HepG2 (cell line): ENCODE measurements around the gene EHD4. TPM values are rescaled to one million over a fixed set of nuclear protein-coding genes. Genes with fewer than 3 reads are reported as not detected.

Experiments
- ATAC-seq: fragments of 200-7000 bp; cut with Tn5 transposase; 3 replicates; pipeline ENCODE4 v1.9.1; 2020; ENCODE audit warnings: mild to moderate bottlenecking, moderate library complexity
- BruUV-seq: library from RNA; stranded (reverse); fragments of 400-500 nt; replicated peaks from 2 replicates; lab custom pipeline; 2021; lab: Mats Ljungman, UMichigan
- CTCF ChIA-PET: fragments of 300-600 bp; formaldehyde crosslinking; extraction: SDS; loops from one replicate; lab custom pipeline; 2021; ENCODE audit warnings: low total read pairs, inconsistent platforms, low intra/inter-chr PET ratio; lab: Yijun Ruan, JAX
- POLR2A ChIA-PET: fragments of 350-600 bp; sonication (Branson Sonifier 250); formaldehyde crosslinking; loops from one replicate; lab custom pipeline; 2020; ENCODE audit warnings: antibody characterized with exemption, inconsistent platforms; lab: Yijun Ruan, JAX
- DNase-seq: peaks from one replicate; pipeline ENCODE4 v3.0.0-alpha.2; 2015; ENCODE audit warnings: low spot score
- FAIRE-seq: peaks from 3 replicates; lab custom pipeline; 2011; peaks lifted over from hg19 to GRCh38; lab: Jason Lieb, UNC
- H2AFZ ChIP-seq: one replicate; pipeline ENCODE4 v1.6.1; 2011; ENCODE audit warnings: low read length, inconsistent platforms
- H3K27ac ChIP-seq: fragments of 300-600 bp; 3 replicates; pipeline ENCODE4 v1.8.0; 2011; ENCODE audit warnings: mixed run types, mild to moderate bottlenecking, mixed read lengths, low read length, inconsistent platforms; ENCODE audit not compliant: insufficient read depth; ENCODE audit errors: extremely low read length
- H3K27me3 ChIP-seq, 2 experiments: fragments of 200-600 bp in 1 of 2; 2 replicates in 1 of 2; 3 replicates in 1 of 2; pipeline versions ENCODE4 v1.6.0 to v1.8.0; 2011; ENCODE audit warnings: low read length in 2 of 2, mild to moderate bottlenecking in 2 of 2, moderate library complexity in 2 of 2, inconsistent platforms in 1 of 2; ENCODE audit not compliant: insufficient read depth in 2 of 2, control insufficient read depth in 1 of 2
- H3K36me3 ChIP-seq, 2 experiments: fragments of 200-600 bp in 1 of 2; replicated peaks in 1 of 2; 2 replicates in 1 of 2; 3 replicates in 1 of 2; pipeline versions ENCODE4 v1.5.1 to v1.8.0; 2011; ENCODE audit warnings: low read length in 2 of 2, inconsistent platforms in 1 of 2; ENCODE audit not compliant: insufficient read depth in 2 of 2, control insufficient read depth in 1 of 2
- H3K4me1 ChIP-seq: 2 replicates; pipeline ENCODE4 v1.5.1; 2012; ENCODE audit warnings: low read length, inconsistent platforms; ENCODE audit not compliant: insufficient read depth
- H3K4me2 ChIP-seq: 2 replicates; pipeline ENCODE4 v1.6.0; 2011; ENCODE audit warnings: low read depth, low read length, inconsistent platforms
- H3K4me3 ChIP-seq, 3 experiments: fragments of 200-600 bp in 1 of 3; sonication (generic), shearing (Covaris generic) in 1 of 3; replicated peaks in 1 of 3; 2 replicates each; pipeline ENCODE4 v1.5.1; 2011 to 2016; ENCODE audit warnings: low read length in 3 of 3, inconsistent platforms in 2 of 3, low read depth in 2 of 3, mild to moderate bottlenecking in 2 of 3, control low read depth in 1 of 3, mixed read lengths in 1 of 3; ENCODE audit not compliant: insufficient read depth in 1 of 3
- H3K79me2 ChIP-seq: one replicate; pipeline ENCODE4 v1.6.1; 2011; ENCODE audit warnings: low read length, inconsistent platforms; ENCODE audit not compliant: insufficient read depth
- H3K9ac ChIP-seq: 2 replicates; pipeline ENCODE4 v1.6.0; 2011; ENCODE audit warnings: mild to moderate bottlenecking, low read depth, low read length, inconsistent platforms; ENCODE audit not compliant: insufficient read depth
- H3K9me3 ChIP-seq: 2 replicates; pipeline ENCODE4 v1.5.1; 2012; ENCODE audit warnings: mild to moderate bottlenecking, low read length
- H4K20me1 ChIP-seq: 2 replicates; pipeline ENCODE4 v1.6.0; 2011; ENCODE audit warnings: inconsistent platforms, mild to moderate bottlenecking, low read length, moderate library complexity; ENCODE audit not compliant: insufficient read depth
- DMTF1 ChIP-seq: sonication (generic); formaldehyde crosslinking; IDR thresholded peaks from 2 replicates; pipeline ENCODE4 v1.4.0; 2020; ENCODE audit warnings: mild to moderate bottlenecking, missing genetic modification reagents
- HDAC6 ChIP-seq: fragments of 200-600 bp; sonication (generic); IDR thresholded peaks from 2 replicates; pipeline ENCODE4 v1.7.0; 2017; ENCODE audit warnings: mild to moderate bottlenecking, antibody characterized with exemption, low read length, low read depth
- MAFF ChIP-seq: IDR thresholded peaks from 2 replicates; pipeline ENCODE4 v1.6.1; 2011; ENCODE audit warnings: low read depth, low read length, improper control_type of control experiment
- MIER2 ChIP-seq: IDR thresholded peaks from 2 replicates; pipeline ENCODE4 v1.6.1; 2016; ENCODE audit warnings: missing biosample characterization, missing genetic modification reagents
- NR2C2 ChIP-seq: sonication (generic); formaldehyde crosslinking; IDR thresholded peaks from 2 replicates; pipeline ENCODE4 v1.4.0; 2020; ENCODE audit warnings: missing genetic modification reagents, mild to moderate bottlenecking, moderate library complexity, borderline replicate concordance
- ONECUT2 ChIP-seq: sonication (generic); formaldehyde crosslinking; IDR thresholded peaks from 2 replicates; pipeline ENCODE4 v1.4.0; 2020; ENCODE audit warnings: missing genetic modification reagents
- PCBP1 ChIP-seq: fragments of 200-400 bp; formaldehyde crosslinking; IDR thresholded peaks from 2 replicates; pipeline ENCODE4 v1.6.1; 2017; ENCODE audit warnings: mild to moderate bottlenecking, low read depth, low read length, borderline replicate concordance
- RFXANK ChIP-seq: IDR thresholded peaks from 2 replicates; pipeline ENCODE4 v1.6.1; 2016
- SATB2 ChIP-seq: sonication (generic); formaldehyde crosslinking; IDR thresholded peaks from 2 replicates; pipeline ENCODE4 v1.5.0; 2020; ENCODE audit warnings: missing genetic modification reagents
- SNRNP70 ChIP-seq: fragments of 200-400 bp; formaldehyde crosslinking; IDR thresholded peaks from 2 replicates; pipeline ENCODE4 v1.6.1; 2017; ENCODE audit warnings: mild to moderate bottlenecking, low read depth, low read length, moderate library complexity
- YEATS2 ChIP-seq: sonication (generic); formaldehyde crosslinking; IDR thresholded peaks from 2 replicates; pipeline ENCODE4 v1.4.0; 2020; ENCODE audit warnings: missing genetic modification reagents, borderline replicate concordance
- ZC3H13 ChIP-seq: sonication (generic); formaldehyde crosslinking; IDR thresholded peaks from 2 replicates; pipeline ENCODE4 v1.8.1; 2023; ENCODE audit warnings: mild to moderate bottlenecking, missing genetic modification reagents, moderate library complexity
- ZFP90 ChIP-seq: sonication (generic); formaldehyde crosslinking; IDR thresholded peaks from 2 replicates; pipeline ENCODE4 v1.8.0; 2022; ENCODE audit warnings: missing genetic modification reagents, mild to moderate bottlenecking, inconsistent platforms, borderline replicate concordance
- ZKSCAN5 ChIP-seq: sonication (generic); formaldehyde crosslinking; IDR thresholded peaks from 2 replicates; pipeline ENCODE4 v1.5.1; 2020; ENCODE audit warnings: mild to moderate bottlenecking, missing genetic modification reagents
- ZNF33B ChIP-seq: sonication (generic); formaldehyde crosslinking; IDR thresholded peaks from 2 replicates; pipeline ENCODE4 v1.5.1; 2020; ENCODE audit warnings: mild to moderate bottlenecking, missing genetic modification reagents
- ZNF605 ChIP-seq: sonication (generic); formaldehyde crosslinking; IDR thresholded peaks from 2 replicates; pipeline ENCODE4 v1.8.0; 2022; ENCODE audit warnings: mild to moderate bottlenecking, missing genetic modification reagents
- ZNF710 ChIP-seq: sonication (generic); formaldehyde crosslinking; IDR thresholded peaks from 2 replicates; pipeline ENCODE4 v1.5.0; 2020; ENCODE audit warnings: mild to moderate bottlenecking, missing genetic modification reagents, borderline replicate concordance
- ZNF816 ChIP-seq: sonication (generic); formaldehyde crosslinking; IDR thresholded peaks from 2 replicates; pipeline ENCODE4 v1.8.0; 2022; ENCODE audit warnings: missing genetic modification reagents, mild to moderate bottlenecking, borderline replicate concordance
- ZSCAN29 ChIP-seq: sonication (generic); formaldehyde crosslinking; conservative IDR thresholded peaks from 2 replicates; pipeline ENCODE4 v1.4.0; 2020; ENCODE audit warnings: mild to moderate bottlenecking, missing genetic modification reagents
- WGBS: methylation state at CpG from one replicate; pipeline ENCODE4 v1.1.6; 2017; ENCODE audit warnings: low lambda C conversion rate; 5-methylcytosine and 5-hydroxymethylcytosine counted together
- in situ Hi-C: cut with HindIII; loops from 2 replicates; pipeline ENCODE4 v1.10.0; 2017; ENCODE audit warnings: low pct_unique_long_range_greater_than_20kb; ENCODE audit not compliant: extremely low pct_ligation_motif_present
- intact Hi-C: fragments of 100-400 bp; cut with micrococcal nuclease; formaldehyde crosslinking; loops from one replicate; pipeline ENCODE4 v1.10.0; 2022; ENCODE audit not compliant: unreplicated experiment
- polyA plus RNA-seq, 8 experiments: library from polyadenylated mRNA; depleted of rRNA in 3 of 8; stranded (reverse) in 7 of 8; unstranded in 1 of 8; fragments of >200 nt; fragmentation: Illumina TruSeq in 4 of 8; extraction: Trizol in 4 of 8; gene quantifications; 2 replicates each; pipeline versions ENCODE4 v1.2.1 to v1.2.3, GENCODE V29; 2011 to 2016; ENCODE audit warnings: low read depth in 4 of 8, missing spikeins in 1 of 8, mixed read lengths in 1 of 8; ENCODE audit not compliant: insufficient read depth in 1 of 8
- total RNA-seq, 5 experiments: library from RNA; depleted of rRNA; stranded (reverse); fragments of >200 nt; fragmentation: Illumina TruSeq; extraction: Trizol; gene quantifications; 2 replicates each; pipeline ENCODE4 v1.2.3, GENCODE V29; 2016; ENCODE audit warnings: low read depth in 1 of 5

Gene EHD4
- total and polyA plus RNA-seq, 2 of the 13 experiments (the other 11 are each of a cell fraction or from before 2014, with no cell fraction given), result 3.1 to 4.8 TPM

- BruUV-seq, result no TSS peak
- H3K4me1 ChIP-seq, result peaks cover 6% of the 10 kb centered on the region
- H3K27me3 ChIP-seq, result no peaks in the 10 kb centered on the region
- H3K9ac ChIP-seq, result no peak overlapping the region
- DNase-seq, result no peak
- ChIA-PET POLR2A (no interaction called here), CTCF (no interaction called here)
- ATAC-seq, result no peak
- H3K36me3 ChIP-seq, result peaks cover 2 to 9% of the 10 kb centered on the region in 2 experiments; a peak in 4 of 5 replicates
- H3K9me3 ChIP-seq, result no peaks in the 10 kb centered on the region
- intact Hi-C loops, result no loop called here
- FAIRE-seq, result no peak
- 86% methylated on average over 5 of the region's 5 CpGs for WGBS
- no peaks in the 10 kb centered on the region for H4K20me1 ChIP-seq
- no peak overlapping the region for H2AFZ ChIP-seq
- in situ Hi-C loops, result no loop called here
- H3K4me2 ChIP-seq, result no peak overlapping the region
- H3K27ac ChIP-seq, result no peak overlapping the region
- TF ChIP-seq SNRNP70 (no peak), MAFF (no peak), SATB2 (no peak), ONECUT2 (CRISPR knock-in tag) (no peak), DMTF1 (CRISPR knock-in tag) (no peak), ZKSCAN5 (no peak), RFXANK (CRISPR knock-in tag) (no peak), ZNF33B (no peak), NR2C2 (CRISPR knock-in tag) (no peak), PCBP1 (no peak), ZNF605 (CRISPR knock-in tag) (no peak), ZNF816 (CRISPR knock-in tag) (no peak), HDAC6 (no peak), YEATS2 (CRISPR knock-in tag) (no peak), ZNF710 (CRISPR knock-in tag) (no peak), MIER2 (CRISPR knock-in tag) (no peak), ZSCAN29 (no peak), ZFP90 (CRISPR knock-in tag) (no peak), ZC3H13 (CRISPR knock-in tag) (no peak)
- no peaks in the 10 kb centered on the region for H3K79me2 ChIP-seq
- H3K4me3 ChIP-seq, result no peak overlapping the region
These were observed 22.8 kb downstream of the EHD4 start for GRCh38 chr15:41949401-41950126.
